K562 (cell line): ENCODE measurements around the gene STOM. TPM values are rescaled to one million over a fixed set of nuclear protein-coding genes. Genes with fewer than 3 reads are reported as not detected.

Source experiments
- ATAC-seq: fragments of 200-7000 bp; cut with Tn5 transposase; 3 replicates; pipeline ENCODE4 v1.9.1; 2020; ENCODE audit warnings: moderate library complexity
- BruUV-seq: library from RNA; stranded (reverse); fragments of 400-500 nt; replicated peaks from 2 replicates; lab custom pipeline; 2021; lab: Mats Ljungman, UMichigan
- CTCF ChIA-PET: fragments of 300-600 bp; formaldehyde crosslinking; extraction: SDS; loops from one replicate; lab custom pipeline; 2021; ENCODE audit warnings: low intra/inter-chr PET ratio; lab: Yijun Ruan, JAX
- POLR2A ChIA-PET: fragments of 300-600, 350-650 bp; sonication (Branson Sonifier 250); formaldehyde crosslinking; extraction: SDS; loops from one replicate; lab custom pipeline; 2021; ENCODE audit warnings: antibody characterized with exemption, inconsistent platforms; lab: Yijun Ruan, JAX
- DNase-seq, 4 experiments: peaks; one replicate each; pipeline versions ENCODE4 v3.0.0 to v3.0.0-alpha.2; 2011 to 2018; ENCODE audit warnings: low spot score in 3 of 4, mixed read lengths in 3 of 4; ENCODE audit errors: extremely low read depth in 1 of 4
- FAIRE-seq: peaks from 2 replicates; lab custom pipeline; 2011; peaks lifted over from hg19 to GRCh38; lab: Jason Lieb, UNC
- H2AFZ ChIP-seq: 2 replicates; pipeline ENCODE4 v1.6.0; 2011; ENCODE audit warnings: low read depth, low read length, control low read depth, inconsistent platforms
- H3K27ac ChIP-seq: fragments of 200-600 bp; 3 replicates; pipeline ENCODE4 v1.8.0; 2011; ENCODE audit warnings: low read depth, mild to moderate bottlenecking, control low read depth, inconsistent platforms, low read length, moderate library complexity, mixed read lengths; ENCODE audit errors: extremely low read depth
- H3K27me3 ChIP-seq, 2 experiments: fragments of 300-600 bp in 1 of 2; 2 replicates in 1 of 2; 3 replicates in 1 of 2; pipeline versions ENCODE4 v1.6.0 to v1.8.0; 2011; ENCODE audit warnings: inconsistent platforms in 2 of 2, low read length in 2 of 2, mild to moderate bottlenecking in 1 of 2, mixed read lengths in 1 of 2, moderate library complexity in 1 of 2; ENCODE audit not compliant: control insufficient read depth in 2 of 2, insufficient read depth in 2 of 2
- H3K36me3 ChIP-seq: fragments of 300-600 bp; 3 replicates; pipeline ENCODE4 v1.8.0; 2011; ENCODE audit warnings: mild to moderate bottlenecking, low read length, inconsistent platforms; ENCODE audit not compliant: control insufficient read depth, insufficient read depth
- H3K4me1 ChIP-seq, 2 experiments: fragments of 200-600 bp in 1 of 2; replicated peaks in 1 of 2; 2 replicates in 1 of 2; 3 replicates in 1 of 2; pipeline versions ENCODE4 v1.5.1 to v1.8.0; 2011; ENCODE audit warnings: inconsistent platforms in 2 of 2, low read length in 2 of 2, mild to moderate bottlenecking in 1 of 2, mixed read lengths in 1 of 2, moderate library complexity in 1 of 2; ENCODE audit not compliant: control insufficient read depth in 2 of 2, insufficient read depth in 2 of 2
- H3K4me2 ChIP-seq: 2 replicates; pipeline ENCODE4 v1.6.1; 2011; ENCODE audit warnings: low read length, control low read depth, inconsistent platforms, mixed read lengths; ENCODE audit not compliant: insufficient read depth
- H3K4me3 ChIP-seq: fragments of 200-600 bp; sonication (generic), shearing (Covaris generic); 2 replicates; pipeline ENCODE4 v1.5.1; 2016; ENCODE audit warnings: control low read depth, inconsistent platforms
- H3K79me2 ChIP-seq: fragments of 200-600 bp; 3 replicates; pipeline ENCODE4 v1.8.0; 2011; ENCODE audit warnings: low read length, inconsistent platforms; ENCODE audit not compliant: control insufficient read depth, insufficient read depth
- H3K9ac ChIP-seq, 2 experiments: 2 replicates each; pipeline versions ENCODE4 v1.6.0 to v1.6.1; 2011; ENCODE audit warnings: low read depth in 2 of 2, low read length in 2 of 2, control low read depth in 1 of 2, inconsistent platforms in 1 of 2, mild to moderate bottlenecking in 1 of 2, mixed read lengths in 1 of 2; ENCODE audit not compliant: insufficient read depth in 1 of 2
- H3K9me1 ChIP-seq: one replicate; pipeline ENCODE4 v1.6.0; 2011; ENCODE audit warnings: inconsistent platforms, mild to moderate bottlenecking, low read length, moderate library complexity; ENCODE audit not compliant: control insufficient read depth, insufficient read depth
- H3K9me3 ChIP-seq: replicated peaks from 2 replicates; pipeline ENCODE4 v1.5.1; 2011; ENCODE audit warnings: low read depth, low read length, inconsistent platforms; ENCODE audit not compliant: control insufficient read depth, insufficient read depth
- H4K20me1 ChIP-seq: replicated peaks from 2 replicates; pipeline ENCODE4 v1.6.1; 2011; ENCODE audit warnings: low read length, inconsistent platforms, mixed read lengths; ENCODE audit not compliant: control insufficient read depth, insufficient read depth
- E2F1 ChIP-seq: sonication (generic); formaldehyde crosslinking; IDR thresholded peaks from 2 replicates; pipeline ENCODE4 v1.8.1; 2023; ENCODE audit warnings: mild to moderate bottlenecking, missing genetic modification reagents, moderate library complexity
- E2F3 ChIP-seq: fragments of 250-450 bp; sonication (Bioruptor Pico); IDR thresholded peaks from 2 replicates; pipeline ENCODE4 v1.4.0; 2020; ENCODE audit warnings: mild to moderate bottlenecking
- FOS ChIP-seq: IDR thresholded peaks from 3 replicates; pipeline ENCODE4 v1.6.1; 2011; ENCODE audit not compliant: insufficient read length; ENCODE audit errors: extremely low read depth
- GATAD2B ChIP-seq: fragments of 450-650 bp; IDR thresholded peaks from 2 replicates; pipeline ENCODE4 v1.6.1; 2017; ENCODE audit warnings: mild to moderate bottlenecking, borderline replicate concordance
- NR2C2 ChIP-seq, 2 experiments: fragments of 200-800 bp in 1 of 2; sonication (Bioruptor generic) in 1 of 2; sonication (generic) in 1 of 2; formaldehyde crosslinking in 1 of 2; IDR thresholded peaks; 2 replicates each; pipeline versions ENCODE4 v1.6.1 to v1.8.0; 2016 to 2022; ENCODE audit warnings: mild to moderate bottlenecking in 1 of 2, missing compliant biosample characterization in 1 of 2, missing genetic modification characterization in 1 of 2, missing genetic modification reagents in 1 of 2
- POLR2AphosphoS5 ChIP-seq: IDR thresholded peaks from 2 replicates; pipeline ENCODE4 v1.6.1; 2011; ENCODE audit warnings: mild to moderate bottlenecking, low read depth, low read length, moderate library complexity; ENCODE audit not compliant: control insufficient read depth, insufficient read depth
- RBM25 ChIP-seq: fragments of 200-400 bp; formaldehyde crosslinking; IDR thresholded peaks from 2 replicates; pipeline ENCODE4 v1.6.1; 2018; ENCODE audit warnings: low read length, low read depth, moderate library complexity; ENCODE audit not compliant: severe bottlenecking
- SP1 ChIP-seq: sonication (generic); formaldehyde crosslinking; IDR thresholded peaks from 2 replicates; pipeline ENCODE4 v1.8.1; 2022; ENCODE audit warnings: mild to moderate bottlenecking, missing genetic modification reagents
- ZBTB17 ChIP-seq: fragments of 450-650 bp; formaldehyde crosslinking; IDR thresholded peaks from 2 replicates; pipeline ENCODE4 v1.4.0; 2020; ENCODE audit warnings: mild to moderate bottlenecking
- ZBTB33 ChIP-seq: sonication (generic); formaldehyde crosslinking; IDR thresholded peaks from 2 replicates; pipeline ENCODE4 v1.8.1; 2023; ENCODE audit warnings: mild to moderate bottlenecking, missing genetic modification reagents
- ZFX ChIP-seq: sonication (generic); formaldehyde crosslinking; IDR thresholded peaks from 2 replicates; pipeline ENCODE4 v1.8.0; 2022; ENCODE audit warnings: mild to moderate bottlenecking, missing genetic modification reagents, moderate library complexity
- ZNF707 ChIP-seq: fragments of 250-450 bp; sonication (Bioruptor Pico); conservative IDR thresholded peaks from 2 replicates; pipeline ENCODE4 v1.8.0; 2022; ENCODE audit warnings: inconsistent platforms, mild to moderate bottlenecking, moderate library complexity
- ZNF740 ChIP-seq, 3 experiments: fragments of 200-800 bp in 1 of 3; sonication (Bioruptor generic) in 1 of 3; sonication (generic) in 1 of 3; formaldehyde crosslinking in 1 of 3; IDR thresholded peaks; 2 replicates each; pipeline versions ENCODE4 v1.6.1 to v1.8.0; 2016 to 2022; ENCODE audit warnings: mild to moderate bottlenecking in 2 of 3, missing compliant biosample characterization in 2 of 3, missing genetic modification characterization in 2 of 3, missing genetic modification reagents in 1 of 3
- ZNF766 ChIP-seq: fragments of 200-800 bp; sonication (Bioruptor generic); conservative IDR thresholded peaks from 2 replicates; pipeline ENCODE4 v1.6.1; 2016; ENCODE audit warnings: missing genetic modification characterization, missing compliant biosample characterization
- WGBS: fragments of 100-300 bp; shearing (Covaris generic); methylation state at CpG from one replicate; pipeline ENCODE4 v1.1.6; 2016; ENCODE audit warnings: low coverage, mixed read lengths; ENCODE audit not compliant: insufficient coverage; ENCODE audit errors: missing lambda C conversion rate; 5-methylcytosine and 5-hydroxymethylcytosine counted together
- in situ Hi-C: fragments of 300-500 bp; cut with MboI; formaldehyde crosslinking; loops from 4 replicates; pipeline ENCODE4 v1.15.0; 2018; ENCODE audit warnings: inconsistent platforms, mixed read lengths
- intact Hi-C: fragments of 100-400 bp; cut with micrococcal nuclease; formaldehyde crosslinking; loops from 2 replicates; pipeline ENCODE4 v1.14.2; 2022
- polyA plus RNA-seq, 8 experiments: library from polyadenylated mRNA; depleted of rRNA in 4 of 8; stranded (reverse) in 5 of 8; unstranded in 3 of 8; fragments of >200 nt; fragmentation: Nextera tagmentation in 2 of 8; fragmentation: Illumina TruSeq in 1 of 8; extraction: Ambion mirVana in 2 of 8; extraction: Trizol in 1 of 8; gene quantifications; 2 replicates each; pipeline versions ENCODE4 v1.2.1 to v1.2.3, GENCODE V29; 2011 to 2014; ENCODE audit warnings: inconsistent platforms in 1 of 8, missing spikeins in 1 of 8
- total RNA-seq, 7 experiments: library from RNA; depleted of rRNA in 6 of 7; stranded (reverse); fragments of >200 nt in 6 of 7; fragmentation: Illumina TruSeq in 2 of 7; extraction: Trizol in 2 of 7; gene quantifications; 2 replicates each; pipeline versions ENCODE4 v1.2.1 to v1.2.3, GENCODE V29; 2011 to 2021; ENCODE audit warnings: low replicate concordance in 1 of 7

STOM gene
- total and polyA plus RNA-seq, 9 of the 15 experiments (the other 6 are each of a cell fraction or from before 2014, with no cell fraction given): 23.2 to 140 (median 43.9) TPM

- POLR2A ChIA-PET: interaction anchor here (0.5 to 0.9 kb wide), 3 partner anchors 15 to 48 kb away, joined by 3 to 5 read pairs (median 3); no protein-coding TSS in a partner anchor
- in situ Hi-C loops: no loop called here
- Histone ChIP-seq H3K4me2 (no peak overlapping the region), H2AFZ (no peak overlapping the region), H3K36me3 (no peaks in the 10 kb centered on the region; the same call in 2 of the 3 replicates), H3K9me1 (no peaks in the 10 kb centered on the region), H3K4me1 (peaks cover 0 to 9% of the 10 kb centered on the region in 2 experiments; a peak in 2 of 5 replicates), H3K27me3 (no peaks in the 10 kb centered on the region), H3K9me3 (no peaks in the 10 kb centered on the region), H4K20me1 (no peaks in the 10 kb centered on the region), H3K79me2 (no peaks in the 10 kb centered on the region), H3K9ac (no peak overlapping the region), H3K27ac (no peak overlapping the region), H3K4me3 (no peak overlapping the region)
- DNase-seq: no peak
- ATAC-seq: no peak
- WGBS: 58% methylated on average over 4 of the region's 4 CpGs
- no TSS peak for BruUV-seq
- CTCF ChIA-PET: no interaction called here
- FAIRE-seq: no peak
- intact Hi-C loops: no loop called here
- TF ChIP-seq NR2C2 (CRISPR knock-in tag; IDR thresholded peaks at IDR 0.05): no peak
- no peak for TF ChIP-seq NR2C2 (tag; IDR thresholded peaks at IDR 0.05)
- no peak for TF ChIP-seq FOS
- no peak for TF ChIP-seq E2F1 (CRISPR knock-in tag)
- TF ChIP-seq RBM25: no peak
- TF ChIP-seq ZBTB33 (CRISPR knock-in tag): no peak
- TF ChIP-seq POLR2AphosphoS5: no peak
- 0 out of 2 replicates have a peak, but pooled peaks have one; percentile 19 for TF ChIP-seq E2F3 (CRISPR knock-in tag)
- TF ChIP-seq ZNF766 (CRISPR knock-in tag): no peak
- TF ChIP-seq ZNF707: no peak
- TF ChIP-seq SP1 (CRISPR knock-in tag): no peak
- no peak for TF ChIP-seq ZFX
- TF ChIP-seq GATAD2B: no peak
- TF ChIP-seq ZBTB17 (CRISPR knock-in tag): peak; percentile 51; the same call in 1 of the 2 replicates
- TF ChIP-seq ZNF740 (CRISPR knock-in tag; IDR thresholded peaks at IDR 0.05): no peak
- 0 out of 4 replicates have a peak, but pooled peaks of 1 of the 2 experiments have one; percentile 33 for TF ChIP-seq ZNF740 (tag; IDR thresholded peaks at IDR 0.05)
Measured at GRCh38 chr9:121388140-121388905, 18.3 kb upstream of the STOM start.
